GM19328 (cell line): ENCODE data around the gene AOX1.
"Not testable (repeated sequence)": the region's sequence is repeated elsewhere in the genome, so short reads cannot be mapped to it uniquely, and the experiment has no call there.

Experiments
- ATAC-seq: cut with Tn5 transposase; IDR thresholded peaks from one replicate; pipeline ENCODE4 v1.9.1; 2021; ENCODE audit warnings: mild to moderate bottlenecking, moderate library complexity; ENCODE audit not compliant: unreplicated experiment

AOX1 gene

GRCh38 chr2:200698217-200698616 is 112.4 kb downstream of the AOX1 start:
- ATAC-seq = no peak

GRCh38 chr2:200699310-200699709 is 113.5 kb downstream of the AOX1 start:
- no peak for ATAC-seq

GRCh38 chr2:200700856-200701255 is 115.0 kb downstream of the AOX1 start:
- ATAC-seq = no peak

- no peak for ATAC-seq
Observed at GRCh38 chr2:200702044-200702443, 116.2 kb downstream of the AOX1 start.

GRCh38 chr2:200702646-200703118 is 116.9 kb downstream of the AOX1 start:
- ATAC-seq = no peak

- ATAC-seq = no peak
Observed at GRCh38 chr2:200703127-200703925, 117.5 kb downstream of the AOX1 start.

GRCh38 chr2:200703926-200704637 is 118.3 kb downstream of the AOX1 start:
- no peak for ATAC-seq

GRCh38 chr2:200705305-200706041 is 119.7 kb downstream of the AOX1 start:
- no peak for ATAC-seq

- no peak for ATAC-seq
Observed at GRCh38 chr2:200708943-200709342, 123.1 kb downstream of the AOX1 start.

GRCh38 chr2:200713003-200713703 is 127.3 kb downstream of the AOX1 start:
- ATAC-seq = peak; percentile 100

- ATAC-seq = no peak
Observed at GRCh38 chr2:200713704-200714064, 127.9 kb downstream of the AOX1 start.

- ATAC-seq = not testable (repeated sequence)
Observed at GRCh38 chr2:200715014-200715413, 129.2 kb downstream of the AOX1 start.

GRCh38 chr2:200716386-200716785 is 130.6 kb downstream of the AOX1 start:
- ATAC-seq = no peak
